HG02642 (cell line): ENCODE results near the gene CSNK1D.
"Not testable (repeated sequence)": the region's sequence is repeated elsewhere in the genome, so short reads cannot be mapped to it uniquely, and the experiment has no call there.

Source experiments
- ATAC-seq: cut with Tn5 transposase; IDR thresholded peaks from one replicate; pipeline ENCODE4 v1.9.1; 2021; ENCODE audit warnings: mild to moderate bottlenecking; ENCODE audit not compliant: unreplicated experiment, poor library complexity

CSNK1D gene

GRCh38 chr17:82254746-82255145, 18.8 kb downstream of the CSNK1D start:
- not testable (repeated sequence) for ATAC-seq

- not testable (repeated sequence) for ATAC-seq
Observed at GRCh38 chr17:82254096-82254495, 19.4 kb downstream of the CSNK1D start.

GRCh38 chr17:82253179-82253544, 20.3 kb downstream of the CSNK1D start:
- no peak for ATAC-seq

- ATAC-seq: no peak
Observed at GRCh38 chr17:82252511-82253178, 20.9 kb downstream of the CSNK1D start.

GRCh38 chr17:82250868-82251500, 22.5 kb downstream of the CSNK1D start:
- no peak for ATAC-seq

GRCh38 chr17:82249896-82250581, 23.5 kb downstream of the CSNK1D start:
- ATAC-seq: no peak

GRCh38 chr17:82248815-82249674, 24.5 kb downstream of the CSNK1D start:
- no peak for ATAC-seq

GRCh38 chr17:82247856-82248671, 25.4 kb downstream of the CSNK1D start:
- ATAC-seq: no peak

GRCh38 chr17:82247182-82247823, 26.2 kb downstream of the CSNK1D start:
- ATAC-seq: no peak

- ATAC-seq: no peak
Observed at GRCh38 chr17:82246365-82247181, 26.9 kb downstream of the CSNK1D start.

- ATAC-seq: no peak
Observed at GRCh38 chr17:82246040-82246364, 27.5 kb downstream of the CSNK1D start.

GRCh38 chr17:82245134-82246039, 28.1 kb downstream of the CSNK1D start:
- ATAC-seq: no peak

GRCh38 chr17:82244413-82245133, 28.9 kb downstream of the CSNK1D start:
- ATAC-seq: no peak

- no peak for ATAC-seq
Observed at GRCh38 chr17:82243648-82244412, 29.7 kb downstream of the CSNK1D start.

- no peak for ATAC-seq
Observed at GRCh38 chr17:82242977-82243647, 30.4 kb downstream of the CSNK1D start.

- no peak for ATAC-seq
Observed at GRCh38 chr17:82242698-82242976, 30.9 kb downstream of the CSNK1D start.
